ENCODE data around the gene AFF1.

DNA sequence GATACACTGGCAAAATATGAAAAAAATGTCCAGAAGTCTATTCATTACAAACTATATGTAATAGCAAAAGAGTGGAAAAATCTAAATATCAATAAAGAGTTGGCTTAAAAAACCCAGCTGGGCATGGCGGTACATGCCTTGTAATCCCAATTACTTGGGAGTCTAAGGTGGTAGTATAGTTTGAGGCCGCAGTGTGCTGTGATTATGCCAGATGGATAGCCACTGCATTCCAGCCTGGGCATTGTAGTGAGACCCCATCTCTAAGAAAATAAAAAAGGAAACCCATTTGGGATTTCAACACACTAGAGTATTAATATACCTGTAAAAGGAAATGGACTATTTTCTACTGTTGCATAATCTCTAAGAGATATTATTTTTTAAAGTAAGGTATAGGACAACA lies 45.4 kb downstream of the AFF1 start:
- TF ChIP-seq POLR2A (IDR thresholded peaks at IDR 0.05; ENCODE audit: low read depth, low read length) (no peak), MAFK (IDR thresholded peaks at IDR 0.05; ENCODE audit: low read depth, low read length) (no peak), MAZ (IDR thresholded peaks at IDR 0.05; ENCODE audit: borderline replicate concordance, low read depth, low read length) (no peak), BHLHE40 (IDR thresholded peaks at IDR 0.05; ENCODE audit: low read depth, low read length) (no peak), CHD1 (IDR thresholded peaks at IDR 0.05; ENCODE audit: low read depth, low read length) (no peak), RAD21 (IDR thresholded peaks at IDR 0.05; ENCODE audit: low read length) (no peak)
- TF ChIP-seq, protein P1, sequence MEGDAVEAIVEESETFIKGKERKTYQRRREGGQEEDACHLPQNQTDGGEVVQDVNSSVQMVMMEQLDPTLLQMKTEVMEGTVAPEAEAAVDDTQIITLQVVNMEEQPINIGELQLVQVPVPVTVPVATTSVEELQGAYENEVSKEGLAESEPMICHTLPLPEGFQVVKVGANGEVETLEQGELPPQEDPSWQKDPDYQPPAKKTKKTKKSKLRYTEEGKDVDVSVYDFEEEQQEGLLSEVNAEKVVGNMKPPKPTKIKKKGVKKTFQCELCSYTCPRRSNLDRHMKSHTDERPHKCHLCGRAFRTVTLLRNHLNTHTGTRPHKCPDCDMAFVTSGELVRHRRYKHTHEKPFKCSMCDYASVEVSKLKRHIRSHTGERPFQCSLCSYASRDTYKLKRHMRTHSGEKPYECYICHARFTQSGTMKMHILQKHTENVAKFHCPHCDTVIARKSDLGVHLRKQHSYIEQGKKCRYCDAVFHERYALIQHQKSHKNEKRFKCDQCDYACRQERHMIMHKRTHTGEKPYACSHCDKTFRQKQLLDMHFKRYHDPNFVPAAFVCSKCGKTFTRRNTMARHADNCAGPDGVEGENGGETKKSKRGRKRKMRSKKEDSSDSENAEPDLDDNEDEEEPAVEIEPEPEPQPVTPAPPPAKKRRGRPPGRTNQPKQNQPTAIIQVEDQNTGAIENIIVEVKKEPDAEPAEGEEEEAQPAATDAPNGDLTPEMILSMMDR (conservative IDR thresholded peaks at IDR 0.05; ENCODE audit: low read depth, low read length) = no peak
- TF ChIP-seq, protein P2, sequence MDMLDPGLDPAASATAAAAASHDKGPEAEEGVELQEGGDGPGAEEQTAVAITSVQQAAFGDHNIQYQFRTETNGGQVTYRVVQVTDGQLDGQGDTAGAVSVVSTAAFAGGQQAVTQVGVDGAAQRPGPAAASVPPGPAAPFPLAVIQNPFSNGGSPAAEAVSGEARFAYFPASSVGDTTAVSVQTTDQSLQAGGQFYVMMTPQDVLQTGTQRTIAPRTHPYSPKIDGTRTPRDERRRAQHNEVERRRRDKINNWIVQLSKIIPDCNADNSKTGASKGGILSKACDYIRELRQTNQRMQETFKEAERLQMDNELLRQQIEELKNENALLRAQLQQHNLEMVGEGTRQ (IDR thresholded peaks at IDR 0.05; ENCODE audit: low read depth, low read length) = no peak

Measured in IMR-90 (cell line).